CD4-positive, alpha-beta T cell (primary cell): ENCODE measurements around the gene FKBP1C. TPM values are rescaled to one million over a fixed set of nuclear protein-coding genes. Genes with fewer than 3 reads are reported as not detected.
"Not testable (repeated sequence)": the region's sequence is repeated elsewhere in the genome, so short reads cannot be mapped to it uniquely, and the experiment has no call there.

Source experiments
- ATAC-seq: fragments of 200-7000 bp; cut with Tn5 transposase; one replicate; pipeline ENCODE4 v1.10.0; 2022; ENCODE audit warnings: mild to moderate bottlenecking; ENCODE audit not compliant: poor library complexity
- CTCF ChIA-PET: fragments of 350-600 bp; sonication (Branson Sonifier 250); formaldehyde crosslinking; loops from one replicate; lab custom pipeline; 2021; ENCODE audit warnings: antibody characterized with exemption, inconsistent platforms; lab: Charles Lee
- POLR2A ChIA-PET: fragments of 350-600 bp; sonication (Branson Sonifier 250); formaldehyde crosslinking; loops from one replicate; lab custom pipeline; 2021; ENCODE audit warnings: antibody characterized with exemption, inconsistent platforms; lab: Charles Lee
- DNase-seq, 14 experiments: peaks; one replicate each; pipeline ENCODE4 v3.0.0-alpha.2; 2013 to 2020; ENCODE audit warnings: mixed read lengths in 2 of 14
- H3K27ac ChIP-seq, 2 donors: one replicate each; pipeline versions ENCODE4 v1.5.1 to v1.7.0; 2013; ENCODE audit warnings: low read length in 2 of 2, low read depth in 1 of 2, mild to moderate bottlenecking in 1 of 2
- H3K27me3 ChIP-seq, 2 experiments: 1 replicate in 1 of 2; 2 replicates in 1 of 2; pipeline versions ENCODE4 v1.6.1 to v1.7.0; 2013; ENCODE audit warnings: low read length in 2 of 2, control low read depth in 1 of 2, mild to moderate bottlenecking in 1 of 2, moderate library complexity in 1 of 2; ENCODE audit not compliant: insufficient read depth in 2 of 2, control insufficient read depth in 1 of 2
- H3K36me3 ChIP-seq: one replicate; pipeline ENCODE4 v1.6.1; 2013; ENCODE audit warnings: low read length, control low read depth; ENCODE audit not compliant: insufficient read depth
- H3K4me1 ChIP-seq: one replicate; pipeline ENCODE4 v1.6.1; 2013; ENCODE audit warnings: low read length, control low read depth; ENCODE audit not compliant: insufficient read depth
- H3K4me3 ChIP-seq: one replicate; pipeline ENCODE4 v1.5.1; 2013; ENCODE audit warnings: mild to moderate bottlenecking, low read length, moderate library complexity
- H3K9me3 ChIP-seq, 2 experiments: 1 replicate in 1 of 2; 2 replicates in 1 of 2; pipeline versions ENCODE4 v1.6.1 to v1.7.0; 2013; ENCODE audit warnings: low read length in 2 of 2, mild to moderate bottlenecking in 2 of 2, control low read depth in 1 of 2, moderate library complexity in 1 of 2; ENCODE audit not compliant: control insufficient read depth in 1 of 2, insufficient read depth in 1 of 2
- H3K27ac Mint-ChIP-seq: one replicate; pipeline ENCODE4 v1.8.0; 2020; ENCODE audit warnings: mixed read lengths
- H3K27me3 Mint-ChIP-seq: one replicate; pipeline ENCODE4 v1.8.0; 2021; ENCODE audit warnings: mixed read lengths
- H3K36me3 Mint-ChIP-seq: one replicate; pipeline ENCODE4 v1.8.0; 2021; ENCODE audit warnings: low read depth, mixed read lengths
- H3K4me1 Mint-ChIP-seq: one replicate; pipeline ENCODE4 v1.8.0; 2021; ENCODE audit warnings: low read depth, mixed read lengths
- H3K4me3 Mint-ChIP-seq: one replicate; pipeline ENCODE4 v1.8.0; 2020; ENCODE audit warnings: mild to moderate bottlenecking, mixed read lengths
- H3K9me3 Mint-ChIP-seq: one replicate; pipeline ENCODE4 v1.8.0; 2020; ENCODE audit warnings: mixed read lengths
- intact Hi-C, 2 experiments: fragments of 100-400 bp; cut with DNase I in 1 of 2; cut with micrococcal nuclease in 1 of 2; formaldehyde crosslinking; loops; one replicate each; pipeline versions ENCODE4 v1.15.1 to v1.9.0; 2023 to 2025; cut with DNase I, micrococcal nuclease
- polyA plus RNA-seq, 2 donors: library from polyadenylated mRNA; unstranded; fragments of 120-200 nt; gene quantifications; one replicate each; pipeline ENCODE4 v1.2.1, GENCODE V29; 2013
- total RNA-seq, 174 experiments: library from RNA in 2 of 174; stranded (reverse) in 2 of 174; gene quantifications; one replicate each; pipeline ENCODE4 v1.2.3 and lab custom pipeline; 2021 to 2026
- TF ChIP-seq, protein P1 (sequence below): fragments of 200-600 bp; IDR thresholded peaks from one replicate; pipeline ENCODE4 v1.8.0; 2022; ENCODE audit warnings: antibody characterized with exemption, mild to moderate bottlenecking

Gene FKBP1C
- total RNA-seq, result not detected
- 0.32 TPM for polyA plus RNA-seq (2013, experiment 1 of 2)
- polyA plus RNA-seq (2013, experiment 2 of 2), result 0.91 TPM
- 0 to 1.8 (median 0.33) reads per million in 172 experiments for total RNA-seq (lab: John Stamatoyannopoulos, UW)

DNA sequence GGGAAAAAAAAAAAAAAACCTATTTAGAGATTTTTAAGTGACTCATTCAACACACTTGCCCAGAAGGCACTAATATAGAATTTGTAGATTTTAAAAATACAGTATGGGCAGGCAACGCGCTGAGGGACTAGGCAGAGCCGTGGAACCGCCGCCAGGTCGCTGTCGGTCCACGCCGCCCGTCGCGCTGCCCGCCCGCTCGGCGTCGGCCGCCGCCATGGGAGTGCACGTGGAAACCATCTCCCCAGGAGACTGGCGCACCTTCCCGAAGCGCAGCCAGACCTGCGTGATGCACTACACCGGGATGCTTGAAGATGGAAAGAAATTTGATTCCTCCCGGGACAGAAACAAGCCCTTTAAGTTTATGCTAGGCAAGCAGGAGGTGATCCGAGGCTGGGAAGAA lies at the start of gene FKBP1C:
TSS of gene FKBP1C (plus strand) at position 127 of the 400 bp plus-strand sequence.
- H3K9me3 Mint-ChIP-seq, result peaks cover 15% of the 10 kb centered on the region

DNA sequence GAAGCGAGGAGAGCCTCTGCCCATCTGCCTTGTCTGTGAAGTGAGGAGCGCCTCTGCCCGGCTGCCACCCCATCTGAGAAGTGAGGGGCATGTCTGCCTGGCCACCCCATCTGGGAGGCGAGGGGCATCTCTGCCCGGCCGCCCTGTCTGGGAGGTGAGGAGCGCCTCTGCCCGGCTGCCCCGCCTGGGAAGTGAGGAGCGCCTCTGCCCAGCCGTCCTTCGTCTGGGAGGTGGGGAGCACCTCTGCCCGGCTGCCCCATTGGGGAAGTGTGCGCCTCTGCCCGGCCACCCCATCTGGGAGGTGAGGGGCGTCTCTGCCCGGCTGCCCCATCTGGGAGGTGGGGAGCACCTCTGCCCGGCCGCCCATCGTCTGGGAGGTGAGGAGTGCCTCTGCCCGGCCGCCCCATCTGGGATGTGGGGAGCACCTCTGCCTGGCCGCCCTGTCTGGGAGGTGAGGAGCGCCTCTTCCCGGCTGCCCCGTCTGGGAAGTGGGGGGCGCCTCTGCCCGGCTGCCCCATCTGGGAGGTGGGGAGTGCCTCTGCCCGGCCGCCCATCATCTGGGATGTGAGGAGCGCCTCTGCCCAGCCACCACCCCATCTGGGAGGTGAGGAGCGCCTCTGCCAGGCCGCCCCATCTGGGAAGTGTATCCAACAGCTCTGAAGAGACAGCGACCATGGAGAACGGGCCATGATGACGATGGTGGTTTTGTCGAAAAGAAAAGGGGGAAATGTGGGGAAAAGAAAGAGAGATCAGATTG lies 47.0 kb upstream of the FKBP1C start:
- peaks cover 0 to 18% of the 10 kb centered on the region in 2 experiments for H3K9me3 ChIP-seq
- H3K4me1 Mint-ChIP-seq, H3K27me3 Mint-ChIP-seq, DNase-seq, ATAC-seq, H3K4me3 ChIP-seq, H3K4me3 Mint-ChIP-seq, CTCF ChIA-PET, H3K36me3 Mint-ChIP-seq, H3K36me3 ChIP-seq, H3K9me3 Mint-ChIP-seq, H3K27ac Mint-ChIP-seq, H3K27ac ChIP-seq, POLR2A ChIA-PET, intact Hi-C loops, H3K4me1 ChIP-seq, H3K27me3 ChIP-seq: not testable (repeated sequence)

More for the DNA sequence above, at the start of gene FKBP1C:
- H3K4me1 Mint-ChIP-seq, H3K36me3 ChIP-seq, H3K36me3 Mint-ChIP-seq, CTCF ChIA-PET, intact Hi-C loops, H3K9me3 ChIP-seq, H3K27me3 Mint-ChIP-seq, DNase-seq, H3K27me3 ChIP-seq, H3K4me1 ChIP-seq, ATAC-seq, H3K27ac ChIP-seq, H3K4me3 ChIP-seq, H3K27ac Mint-ChIP-seq, H3K4me3 Mint-ChIP-seq, POLR2A ChIA-PET: not testable (repeated sequence)

DNA sequence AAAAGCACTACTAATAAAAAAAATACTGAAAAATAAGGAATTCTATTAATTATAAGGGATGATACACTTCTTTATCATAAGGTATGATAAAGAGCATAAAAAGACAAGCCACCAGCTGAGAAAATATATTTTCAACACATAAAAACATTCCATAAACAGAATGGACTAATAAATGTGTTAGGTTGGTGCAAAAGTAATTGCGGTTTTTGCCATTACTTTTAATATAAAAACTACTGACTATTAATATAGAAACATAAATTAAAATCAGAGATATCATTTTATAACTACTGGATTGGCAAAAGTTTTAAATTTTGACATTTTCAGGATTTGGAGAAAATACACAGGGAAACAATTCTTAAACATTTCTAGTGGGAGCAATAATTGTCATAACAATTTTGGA lies 37.1 kb upstream of the FKBP1C start:
- CTCF ChIA-PET, result no interaction called here

DNA sequence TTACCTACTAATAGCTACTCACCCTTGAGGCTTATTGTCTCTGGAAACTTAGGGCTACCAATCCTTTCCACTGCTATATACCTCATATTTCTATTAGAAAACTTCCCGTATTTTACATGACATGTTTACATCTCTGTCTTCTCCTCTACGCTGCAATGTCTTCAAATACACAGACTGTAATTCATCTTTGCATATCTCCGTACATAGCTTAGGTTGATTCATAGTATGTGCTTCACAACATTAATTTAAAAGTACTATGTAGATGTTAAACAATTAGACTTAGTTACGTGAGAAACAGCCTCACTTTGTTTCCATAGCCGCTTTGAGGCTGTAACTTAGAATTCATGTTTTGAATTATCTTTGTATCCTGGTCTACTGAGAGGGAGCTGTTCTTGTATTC lies 35.1 kb upstream of the FKBP1C start:
- Histone ChIP-seq H3K27ac (no peak overlapping the region), H3K27me3 (no peaks in the 10 kb centered on the region), H3K4me1 (no peaks in the 10 kb centered on the region), H3K9me3 (peaks cover 0 to 6% of the 10 kb centered on the region in 2 experiments), H3K36me3 (no peaks in the 10 kb centered on the region), H3K4me3 (no peak overlapping the region)
- Mint-ChIP-seq H3K27ac (no peak overlapping the region), H3K4me1 (no peaks in the 10 kb centered on the region), H3K27me3 (no peaks in the 10 kb centered on the region), H3K4me3 (no peak overlapping the region), H3K36me3 (no peaks in the 10 kb centered on the region), H3K9me3 (peaks cover 3% of the 10 kb centered on the region)
- TF ChIP-seq, protein P1, sequence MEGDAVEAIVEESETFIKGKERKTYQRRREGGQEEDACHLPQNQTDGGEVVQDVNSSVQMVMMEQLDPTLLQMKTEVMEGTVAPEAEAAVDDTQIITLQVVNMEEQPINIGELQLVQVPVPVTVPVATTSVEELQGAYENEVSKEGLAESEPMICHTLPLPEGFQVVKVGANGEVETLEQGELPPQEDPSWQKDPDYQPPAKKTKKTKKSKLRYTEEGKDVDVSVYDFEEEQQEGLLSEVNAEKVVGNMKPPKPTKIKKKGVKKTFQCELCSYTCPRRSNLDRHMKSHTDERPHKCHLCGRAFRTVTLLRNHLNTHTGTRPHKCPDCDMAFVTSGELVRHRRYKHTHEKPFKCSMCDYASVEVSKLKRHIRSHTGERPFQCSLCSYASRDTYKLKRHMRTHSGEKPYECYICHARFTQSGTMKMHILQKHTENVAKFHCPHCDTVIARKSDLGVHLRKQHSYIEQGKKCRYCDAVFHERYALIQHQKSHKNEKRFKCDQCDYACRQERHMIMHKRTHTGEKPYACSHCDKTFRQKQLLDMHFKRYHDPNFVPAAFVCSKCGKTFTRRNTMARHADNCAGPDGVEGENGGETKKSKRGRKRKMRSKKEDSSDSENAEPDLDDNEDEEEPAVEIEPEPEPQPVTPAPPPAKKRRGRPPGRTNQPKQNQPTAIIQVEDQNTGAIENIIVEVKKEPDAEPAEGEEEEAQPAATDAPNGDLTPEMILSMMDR, result no peak
- ATAC-seq (no peak), DNase-seq (no peak)
- ChIA-PET CTCF (no interaction called here), POLR2A (no interaction called here)
- intact Hi-C loops, result no loop called here

More for the DNA sequence above, 37.1 kb upstream of the FKBP1C start:
- DNase-seq, result no peak
- intact Hi-C loops, result no loop called here
- no peak overlapping the region for H3K4me3 ChIP-seq
- Mint-ChIP-seq H3K9me3 (peaks cover 8% of the 10 kb centered on the region), H3K27ac (no peak overlapping the region), H3K4me3 (no peak overlapping the region), H3K36me3 (no peaks in the 10 kb centered on the region), H3K27me3 (no peaks in the 10 kb centered on the region), H3K4me1 (no peaks in the 10 kb centered on the region)
- no peak overlapping the region for H3K27ac ChIP-seq
- H3K36me3 ChIP-seq, result no peaks in the 10 kb centered on the region
- no peaks in the 10 kb centered on the region for H3K4me1 ChIP-seq
- H3K9me3 ChIP-seq, result peaks cover 0 to 6% of the 10 kb centered on the region in 2 experiments
- TF ChIP-seq, protein P1, result no peak
- POLR2A ChIA-PET, result no interaction called here
- H3K27me3 ChIP-seq, result no peaks in the 10 kb centered on the region
- no peak for ATAC-seq
